Measurements from ENCODE around the gene KRTAP1-3. TPM values are rescaled to one million over a fixed set of nuclear protein-coding genes. Genes with fewer than 3 reads are reported as not detected.
A peak's percentile ranks its signal among the peaks of the same experiment; 100 is the strongest.
"Not testable (repeated sequence)": the region's sequence is repeated elsewhere in the genome, so short reads cannot be mapped to it uniquely, and the experiment has no call there.

Gene KRTAP1-3
- total and polyA plus RNA-seq, 5 experiments from 2014 or later: not detected

DNA sequence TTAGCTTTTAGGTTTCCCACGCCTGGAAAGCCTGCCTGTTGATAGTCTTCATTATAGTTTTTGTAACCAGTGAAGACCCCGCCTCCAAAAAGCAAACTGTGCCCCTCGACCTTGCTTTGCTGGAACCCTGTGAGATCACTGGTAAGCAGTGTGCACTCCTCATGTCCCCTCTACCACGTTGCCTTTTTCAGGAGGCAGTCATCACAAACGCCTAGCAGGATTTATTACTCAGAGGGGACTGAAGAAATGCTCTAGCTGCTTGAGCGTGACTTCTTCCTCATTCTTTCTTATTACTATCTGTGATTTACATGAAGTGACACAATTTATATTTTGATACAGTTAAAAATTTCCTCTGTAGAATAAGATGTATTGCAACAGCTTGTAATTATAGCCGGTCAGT is 19.2 kb downstream of the KRTAP1-3 start:
- no peak for DNase-seq
- H3K4me1 Mint-ChIP-seq: no peaks in the 10 kb centered on the region
- H3K27ac Mint-ChIP-seq: no peak overlapping the region
- H3K9me3 Mint-ChIP-seq: no peaks in the 10 kb centered on the region
- peaks cover 0 to 10% (median 2%) of the 10 kb centered on the region in 5 donors for H3K27me3 Mint-ChIP-seq
- H3K4me3 Mint-ChIP-seq: no peak overlapping the region
- H3K36me3 Mint-ChIP-seq: no peaks in the 10 kb centered on the region
- ATAC-seq: no peak
- POLR2A ChIA-PET: no interaction called here

DNA sequence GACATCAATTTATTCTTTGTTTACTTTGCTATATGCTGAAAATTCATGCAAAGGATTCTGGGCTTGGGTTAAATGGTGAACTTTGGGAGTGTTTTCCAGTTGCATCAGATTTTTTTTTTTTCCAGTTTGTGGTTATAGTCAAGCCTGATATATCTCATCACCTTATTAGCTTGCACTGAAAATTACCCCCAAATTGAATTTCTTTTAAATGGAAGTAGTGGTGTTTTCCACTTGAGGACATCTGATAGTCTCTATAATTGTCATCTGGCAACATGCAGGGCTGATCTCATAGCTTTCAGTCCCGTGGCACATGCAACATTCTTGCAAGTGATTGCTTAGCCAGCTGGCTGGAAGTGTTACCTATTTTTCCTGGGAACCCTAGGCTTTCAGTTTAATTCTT is 21.1 kb downstream of the KRTAP1-3 start:
- H3K27me3 Mint-ChIP-seq: peaks cover 0 to 10% (median 2%) of the 10 kb centered on the region in 5 donors
- POLR2A ChIA-PET: no interaction called here
- H3K4me3 Mint-ChIP-seq: no peak overlapping the region
- H3K9me3 Mint-ChIP-seq: no peaks in the 10 kb centered on the region
- no peak overlapping the region for H3K27ac Mint-ChIP-seq
- no peaks in the 10 kb centered on the region for H3K36me3 Mint-ChIP-seq
- H3K4me1 Mint-ChIP-seq: no peaks in the 10 kb centered on the region
- DNase-seq (no peak), ATAC-seq (no peak)

- H3K27me3 Mint-ChIP-seq: peaks cover 0 to 10% (median 2%) of the 10 kb centered on the region in 5 donors
- no peaks in the 10 kb centered on the region for H3K36me3 Mint-ChIP-seq
- DNase-seq: no peak
- no peak for ATAC-seq
- no peaks in the 10 kb centered on the region for H3K4me1 Mint-ChIP-seq
- H3K27ac Mint-ChIP-seq: no peak overlapping the region
- POLR2A ChIA-PET: no interaction called here
- no peaks in the 10 kb centered on the region for H3K9me3 Mint-ChIP-seq
- H3K4me3 Mint-ChIP-seq: no peak overlapping the region
Observed at GRCh38 chr17:41013181-41013580, 21.5 kb downstream of the KRTAP1-3 start.

- H3K27me3 Mint-ChIP-seq: peaks cover 0 to 10% (median 2%) of the 10 kb centered on the region in 5 donors
- H3K27ac Mint-ChIP-seq: no peak overlapping the region
- no peaks in the 10 kb centered on the region for H3K36me3 Mint-ChIP-seq
- no peak for ATAC-seq
- no peak overlapping the region for H3K4me3 Mint-ChIP-seq
- no peaks in the 10 kb centered on the region for H3K4me1 Mint-ChIP-seq
- H3K9me3 Mint-ChIP-seq: no peaks in the 10 kb centered on the region
- DNase-seq: no peak
- POLR2A ChIA-PET: no interaction called here
Observed at GRCh38 chr17:41012326-41013120, 22.2 kb downstream of the KRTAP1-3 start.

DNA sequence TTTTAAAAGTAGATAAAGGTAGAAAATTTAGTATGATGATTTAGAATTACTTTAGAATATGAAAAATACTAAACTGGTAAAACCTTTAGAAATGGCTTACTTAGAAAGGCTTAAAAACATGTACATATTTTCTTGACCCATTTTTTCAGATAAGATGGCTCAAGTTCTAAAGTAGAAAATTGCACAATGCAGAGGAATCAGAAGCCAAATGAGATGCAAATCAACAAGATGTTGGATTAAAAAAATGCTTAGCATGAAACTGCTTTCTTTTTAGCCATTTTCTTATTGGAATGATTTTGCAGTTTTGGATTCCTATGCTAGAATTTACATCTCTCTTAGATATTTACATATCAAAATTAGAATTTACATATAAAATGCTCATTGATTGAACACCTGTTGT is 24.2 kb downstream of the KRTAP1-3 start:
- no peak for ATAC-seq
- H3K4me3 Mint-ChIP-seq: no peak overlapping the region
- POLR2A ChIA-PET: no interaction called here
- no peak overlapping the region for H3K27ac Mint-ChIP-seq
- DNase-seq: no peak
- H3K9me3 Mint-ChIP-seq: no peaks in the 10 kb centered on the region
- peaks cover 0 to under 1% (median 0%) of the 10 kb centered on the region in 5 donors for H3K27me3 Mint-ChIP-seq
- H3K4me1 Mint-ChIP-seq: no peaks in the 10 kb centered on the region
- H3K36me3 Mint-ChIP-seq: no peaks in the 10 kb centered on the region

DNA sequence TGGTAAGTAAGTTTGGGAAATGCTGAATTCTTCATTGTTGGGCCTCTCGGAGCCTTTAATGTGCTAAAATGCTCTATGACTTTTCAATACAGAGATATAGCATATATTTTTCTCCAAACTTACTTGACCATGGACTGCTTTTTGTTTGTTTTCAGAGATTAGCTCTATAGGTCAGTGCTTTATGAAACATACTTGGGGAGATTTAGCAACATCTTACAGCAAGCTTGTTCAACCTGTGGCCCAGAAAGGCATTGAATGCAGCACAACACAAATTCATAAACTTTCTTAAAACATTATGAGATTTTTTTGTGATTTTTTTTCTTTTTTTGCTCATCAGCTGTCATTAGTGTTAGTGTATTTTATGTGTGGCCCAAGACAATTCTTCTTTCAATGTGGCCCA is 24.7 kb downstream of the KRTAP1-3 start:
- DNase-seq (no peak), ATAC-seq (no peak)
- H3K27me3 Mint-ChIP-seq: no peaks in the 10 kb centered on the region
- H3K9me3 Mint-ChIP-seq: no peaks in the 10 kb centered on the region
- H3K36me3 Mint-ChIP-seq: no peaks in the 10 kb centered on the region
- no peaks in the 10 kb centered on the region for H3K4me1 Mint-ChIP-seq
- H3K4me3 Mint-ChIP-seq: no peak overlapping the region
- POLR2A ChIA-PET: interaction anchor here (0.6 kb wide), 1 partner anchor 472 kb away, joined by 4 read pairs; no protein-coding TSS in a partner anchor
- no peak overlapping the region for H3K27ac Mint-ChIP-seq

GRCh38 chr17:41009301-41009760 is 25.3 kb downstream of the KRTAP1-3 start:
- ATAC-seq (no peak), DNase-seq (no peak)
- no peaks in the 10 kb centered on the region for H3K27me3 Mint-ChIP-seq
- no peaks in the 10 kb centered on the region for H3K4me1 Mint-ChIP-seq
- no peak overlapping the region for H3K4me3 Mint-ChIP-seq
- H3K9me3 Mint-ChIP-seq: no peaks in the 10 kb centered on the region
- no peak overlapping the region for H3K27ac Mint-ChIP-seq
- no peaks in the 10 kb centered on the region for H3K36me3 Mint-ChIP-seq
- POLR2A ChIA-PET: interaction anchor here (0.6 kb wide), 1 partner anchor 472 kb away, joined by 4 read pairs; no protein-coding TSS in a partner anchor

DNA sequence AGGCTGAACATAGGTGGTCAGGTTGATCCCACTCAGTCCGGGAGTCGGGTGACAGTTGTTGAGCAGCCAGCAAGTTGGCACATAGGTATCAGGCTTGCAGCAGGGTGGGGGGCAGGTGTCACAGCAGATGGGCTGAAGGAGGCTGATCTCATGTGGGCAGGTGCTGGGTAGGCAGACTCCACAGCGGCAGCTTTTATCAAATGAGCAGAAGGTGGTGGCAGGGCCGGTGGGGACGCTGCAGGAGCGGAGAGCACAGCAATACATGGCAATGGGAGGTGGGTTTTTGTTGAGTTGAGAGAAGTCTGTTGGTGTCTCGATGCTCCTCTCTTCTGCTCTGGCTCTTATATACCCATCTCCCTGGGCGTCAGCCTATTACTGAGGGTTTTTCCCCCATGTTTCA is 25.9 kb downstream of the KRTAP1-3 start, which contains the start of gene KRTAP3-1:
Gene KRTAP3-1, minus strand, starts transcription at position 318 of the 400 bp plus-strand sequence. Its CDS starts 54 bp downstream, at position 264.
- DNase-seq (no peak), ATAC-seq (no peak)
- Mint-ChIP-seq H3K4me1 (no peaks in the 10 kb centered on the region), H3K4me3 (no peak within 1 kb of the TSS), H3K27ac (no peak within 1 kb of the TSS), H3K36me3 (no peaks in the 10 kb centered on the region), H3K27me3 (peaks cover 0 to 2% (median 0%) of the 10 kb centered on the region in 5 donors), H3K9me3 (no peaks in the 10 kb centered on the region)
- POLR2A ChIA-PET: no interaction called here

DNA sequence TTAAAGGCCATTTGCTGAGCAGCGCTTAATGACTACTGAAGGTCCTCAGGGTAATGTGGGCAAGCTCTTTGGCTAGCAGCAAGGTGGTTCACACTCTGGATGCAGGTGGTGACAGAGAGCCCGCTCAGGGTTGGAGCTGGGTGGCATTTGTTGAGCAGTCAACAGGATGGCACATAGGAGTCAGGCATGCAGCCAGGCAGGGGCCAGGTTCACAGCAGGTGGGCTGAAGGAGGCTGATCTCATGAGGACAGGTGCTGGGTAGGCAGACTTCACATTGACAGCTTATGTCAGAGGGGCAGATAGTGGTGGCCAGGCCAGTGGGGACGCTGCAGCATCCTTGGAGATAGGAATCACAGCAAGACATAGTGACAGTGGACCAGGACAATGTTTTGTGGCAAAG is 30.3 kb downstream of the KRTAP1-3 start:
- H3K27ac Mint-ChIP-seq: no peak overlapping the region
- POLR2A ChIA-PET: no interaction called here
- no peaks in the 10 kb centered on the region for H3K4me1 Mint-ChIP-seq
- no peaks in the 10 kb centered on the region for H3K9me3 Mint-ChIP-seq
- H3K4me3 Mint-ChIP-seq: no peak overlapping the region
- H3K27me3 Mint-ChIP-seq: peaks cover 2 to 19% (median 6%) of the 10 kb centered on the region in 5 donors
- H3K36me3 Mint-ChIP-seq: no peaks in the 10 kb centered on the region
- ATAC-seq: no peak
- DNase-seq: no peak

DNA sequence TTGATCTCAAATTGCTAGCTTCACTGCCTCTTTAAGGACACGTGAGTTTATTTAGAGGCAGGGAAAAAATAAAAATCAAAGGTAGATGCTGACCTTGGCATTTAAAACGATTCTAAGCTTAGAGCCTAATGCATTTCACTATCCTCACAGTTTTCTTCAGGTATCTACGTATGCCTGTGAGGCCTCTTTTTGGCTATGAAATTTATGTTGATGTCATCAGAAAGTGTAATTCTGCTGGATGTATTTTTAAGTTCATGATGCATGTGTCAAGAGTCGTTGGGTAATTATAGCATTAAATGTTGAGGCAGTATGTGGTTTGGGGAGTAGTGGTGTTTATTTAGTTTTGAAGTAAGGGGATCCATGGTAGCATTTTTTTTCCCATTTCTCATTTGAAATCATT is 30.7 kb downstream of the KRTAP1-3 start:
- Mint-ChIP-seq H3K9me3 (no peaks in the 10 kb centered on the region), H3K4me1 (no peaks in the 10 kb centered on the region), H3K27me3 (peaks cover 3 to 22% (median 8%) of the 10 kb centered on the region in 5 donors), H3K36me3 (no peaks in the 10 kb centered on the region), H3K4me3 (no peak overlapping the region), H3K27ac (no peak overlapping the region)
- ATAC-seq (no peak), DNase-seq (no peak)
- POLR2A ChIA-PET: no interaction called here

DNA sequence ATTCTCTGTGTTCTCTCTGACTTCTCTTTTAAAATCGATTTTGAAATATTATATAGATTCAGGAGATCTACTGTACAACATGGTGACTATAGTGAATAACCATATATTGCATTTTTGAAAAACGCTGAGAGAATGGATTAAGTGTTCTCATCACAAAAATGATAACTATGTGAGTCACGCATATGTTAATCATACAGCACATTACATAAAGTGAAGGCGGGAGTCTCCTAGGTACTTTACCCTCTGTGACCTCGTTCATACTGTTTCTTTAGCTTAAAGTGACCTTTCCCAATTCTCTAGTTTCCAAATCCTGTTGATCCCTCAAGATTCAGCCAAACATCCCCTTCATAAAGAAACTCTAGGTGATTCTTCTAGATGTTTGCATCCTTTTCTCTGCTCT is 31.9 kb downstream of the KRTAP1-3 start:
- H3K27me3 Mint-ChIP-seq: peaks cover 9 to 26% (median 14%) of the 10 kb centered on the region in 5 donors

GRCh38 chr17:41001795-41002194 is 32.9 kb downstream of the KRTAP1-3 start:
- peaks cover 15 to 35% (median 24%) of the 10 kb centered on the region in 5 donors for H3K27me3 Mint-ChIP-seq
- no peaks in the 10 kb centered on the region for H3K4me1 Mint-ChIP-seq
- DNase-seq (no peak), ATAC-seq (no peak)
- H3K27ac Mint-ChIP-seq: no peak overlapping the region
- no peaks in the 10 kb centered on the region for H3K36me3 Mint-ChIP-seq
- H3K4me3 Mint-ChIP-seq: no peak overlapping the region
- POLR2A ChIA-PET: no interaction called here
- H3K9me3 Mint-ChIP-seq: no peaks in the 10 kb centered on the region

More for the DNA sequence above, 31.9 kb downstream of the KRTAP1-3 start:
- no peaks in the 10 kb centered on the region for H3K36me3 Mint-ChIP-seq
- no peaks in the 10 kb centered on the region for H3K4me1 Mint-ChIP-seq
- ATAC-seq: no peak
- no peak for DNase-seq
- no peak overlapping the region for H3K27ac Mint-ChIP-seq
- POLR2A ChIA-PET: no interaction called here
- no peak overlapping the region for H3K4me3 Mint-ChIP-seq
- H3K9me3 Mint-ChIP-seq: no peaks in the 10 kb centered on the region

DNA sequence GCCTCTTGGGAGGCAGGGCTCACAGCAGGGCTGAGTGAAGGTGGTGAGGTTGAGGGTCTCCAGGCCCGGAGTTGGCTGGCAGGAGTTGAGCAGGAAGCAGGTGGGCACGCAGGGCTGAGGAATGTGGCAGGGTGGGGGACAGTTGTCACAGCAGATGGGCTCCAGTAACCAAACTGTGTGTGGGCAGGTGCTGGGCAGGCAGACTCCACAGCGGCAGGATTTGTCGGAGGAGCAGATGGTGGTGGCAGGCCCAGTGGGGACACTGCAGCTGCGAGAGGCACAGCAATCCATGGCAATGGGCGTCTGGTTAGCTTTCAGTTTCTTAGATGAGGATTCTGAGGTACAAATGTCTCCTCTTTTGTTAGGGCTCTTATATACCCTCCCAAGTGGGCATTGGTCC is 35.1 kb downstream of the KRTAP1-3 start, which contains the start of gene KRTAP3-2:
Gene KRTAP3-2, minus strand, starts transcription at position 344 of the 400 bp plus-strand sequence. Its CDS starts 53 bp downstream, at position 291.
- H3K9me3 Mint-ChIP-seq, H3K4me3 Mint-ChIP-seq, H3K4me1 Mint-ChIP-seq, DNase-seq, H3K36me3 Mint-ChIP-seq, POLR2A ChIA-PET, ATAC-seq: not testable (repeated sequence)
- H3K27ac Mint-ChIP-seq: peak within 1 kb of the TSS in 1 of 10 donors; percentile 68
- H3K27me3 Mint-ChIP-seq: peaks cover 25 to 45% (median 35%) of the 10 kb centered on the region in 5 donors

All from naive thymus-derived CD8-positive, alpha-beta T cell (primary cell).